Neural progenitor cell (in vitro differentiated cells): ENCODE data around the gene MKI67.

Experiments used
- EZH2 ChIP-seq: fragments of 200-600 bp; sonication (generic); IDR thresholded peaks from 2 replicates; pipeline ENCODE4 v1.6.1; 2017; ENCODE audit warnings: antibody characterized with exemption, mild to moderate bottlenecking, moderate library complexity
- EZH2phosphoT487 ChIP-seq: fragments of 200-600 bp; sonication (generic); IDR thresholded peaks from 2 replicates; pipeline ENCODE4 v1.6.1; 2017; ENCODE audit warnings: antibody characterized with exemption
- TF ChIP-seq, protein P1 (sequence below): fragments of 200-600 bp; sonication (generic); IDR thresholded peaks from 2 replicates; pipeline ENCODE4 v1.5.1; 2017; ENCODE audit warnings: antibody characterized with exemption, mild to moderate bottlenecking

DNA sequence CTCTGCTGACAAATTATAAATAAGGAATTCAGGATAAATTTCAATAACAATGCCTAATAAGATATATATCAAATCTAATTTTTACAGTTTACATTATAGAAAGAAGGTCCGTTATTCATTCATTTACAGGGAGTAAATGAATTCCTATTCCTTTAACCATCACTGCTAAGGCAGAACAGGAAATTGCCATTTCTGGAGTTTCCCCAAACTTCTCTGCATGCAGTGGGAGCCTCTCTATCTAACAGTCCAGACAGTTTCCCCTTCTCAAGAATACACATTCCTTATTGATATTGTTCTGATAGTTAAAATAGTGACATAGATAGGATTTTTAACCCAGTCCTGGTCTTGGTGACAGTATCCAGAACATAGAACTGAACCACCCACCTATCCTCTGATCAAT, 24.3 kb downstream of the MKI67 start:
- TF ChIP-seq, protein P1, sequence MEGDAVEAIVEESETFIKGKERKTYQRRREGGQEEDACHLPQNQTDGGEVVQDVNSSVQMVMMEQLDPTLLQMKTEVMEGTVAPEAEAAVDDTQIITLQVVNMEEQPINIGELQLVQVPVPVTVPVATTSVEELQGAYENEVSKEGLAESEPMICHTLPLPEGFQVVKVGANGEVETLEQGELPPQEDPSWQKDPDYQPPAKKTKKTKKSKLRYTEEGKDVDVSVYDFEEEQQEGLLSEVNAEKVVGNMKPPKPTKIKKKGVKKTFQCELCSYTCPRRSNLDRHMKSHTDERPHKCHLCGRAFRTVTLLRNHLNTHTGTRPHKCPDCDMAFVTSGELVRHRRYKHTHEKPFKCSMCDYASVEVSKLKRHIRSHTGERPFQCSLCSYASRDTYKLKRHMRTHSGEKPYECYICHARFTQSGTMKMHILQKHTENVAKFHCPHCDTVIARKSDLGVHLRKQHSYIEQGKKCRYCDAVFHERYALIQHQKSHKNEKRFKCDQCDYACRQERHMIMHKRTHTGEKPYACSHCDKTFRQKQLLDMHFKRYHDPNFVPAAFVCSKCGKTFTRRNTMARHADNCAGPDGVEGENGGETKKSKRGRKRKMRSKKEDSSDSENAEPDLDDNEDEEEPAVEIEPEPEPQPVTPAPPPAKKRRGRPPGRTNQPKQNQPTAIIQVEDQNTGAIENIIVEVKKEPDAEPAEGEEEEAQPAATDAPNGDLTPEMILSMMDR: no peak
- no peak for TF ChIP-seq EZH2phosphoT487
- no peak for TF ChIP-seq EZH2
